NCI-H1105 (cell line): ENCODE results near the gene OSGEP.

Experiments used
- DNase-seq: peaks from one replicate; lab custom pipeline; 2025; lab: John Stamatoyannopoulos, UW

OSGEP gene

DNA sequence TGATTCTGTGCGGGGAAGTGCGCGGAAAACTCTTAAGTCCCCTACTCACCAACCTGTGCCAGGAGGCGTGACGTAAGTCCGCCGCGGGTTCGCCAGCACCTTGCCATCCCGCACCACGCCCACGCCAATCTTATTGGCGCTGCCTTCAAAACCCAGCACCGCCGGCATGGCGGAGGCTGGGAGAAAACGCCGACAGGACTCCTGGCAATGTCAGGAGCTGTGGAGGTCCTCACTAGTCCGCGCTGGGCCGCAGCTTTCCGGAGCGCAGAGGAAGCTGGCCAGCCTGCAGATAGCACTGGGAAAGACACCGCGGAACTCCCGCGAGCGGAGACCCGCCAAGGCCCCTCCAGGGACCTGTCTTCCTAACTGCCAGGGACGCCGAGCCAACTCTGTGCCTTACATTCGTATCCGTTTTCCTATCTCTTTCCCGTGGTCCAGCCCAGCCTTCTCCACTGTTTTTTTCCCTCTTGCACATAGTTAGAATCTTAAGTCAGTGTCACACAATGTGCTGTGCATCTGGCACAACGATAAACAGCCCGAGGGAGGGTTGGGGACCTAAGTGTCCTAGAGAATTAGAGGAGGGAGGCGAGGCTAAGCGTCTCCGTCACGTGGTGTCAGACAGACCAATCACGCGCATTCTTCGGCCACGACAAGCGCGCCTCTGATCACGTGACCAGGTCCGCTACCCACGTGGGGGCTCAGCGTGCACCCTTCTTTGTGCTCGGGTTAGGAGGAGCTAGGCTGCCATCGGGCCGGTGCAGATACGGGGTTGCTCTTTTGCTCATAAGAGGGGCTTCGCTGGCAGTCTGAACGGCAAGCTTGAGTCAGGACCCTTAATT lies at the start of gene OSGEP, which contains the start of gene APEX1:
Gene OSGEP (minus strand): TSS at position 297 of the 839 bp plus-strand sequence. CDS start 129 bp downstream, at position 168.
Gene APEX1 (plus strand): TSS at position 711 of the 839 bp plus-strand sequence. CDS start 420 bp downstream, outside the sequence.
- peak; percentile 99 for DNase-seq

DNA sequence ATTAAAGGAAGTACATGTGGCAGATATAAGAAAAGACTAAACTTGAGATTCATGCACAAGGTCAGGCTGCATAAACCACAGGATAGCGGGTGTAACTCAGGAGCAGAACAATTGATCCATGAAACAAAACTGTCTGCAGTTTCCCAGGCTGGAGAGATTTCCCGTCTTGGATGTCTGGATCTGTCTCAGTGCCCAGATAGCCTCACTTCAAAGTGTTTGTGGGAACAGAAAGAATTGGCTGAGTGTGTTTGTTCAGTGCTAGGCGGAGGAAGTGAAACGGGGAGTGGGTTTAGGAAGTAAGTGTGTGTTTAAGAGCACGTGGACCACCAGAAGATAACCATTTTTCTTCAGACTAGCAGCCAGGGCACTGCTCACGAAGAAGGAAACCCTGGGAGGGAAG lies 49.3 kb upstream of the OSGEP start:
- no peak for DNase-seq

DNA sequence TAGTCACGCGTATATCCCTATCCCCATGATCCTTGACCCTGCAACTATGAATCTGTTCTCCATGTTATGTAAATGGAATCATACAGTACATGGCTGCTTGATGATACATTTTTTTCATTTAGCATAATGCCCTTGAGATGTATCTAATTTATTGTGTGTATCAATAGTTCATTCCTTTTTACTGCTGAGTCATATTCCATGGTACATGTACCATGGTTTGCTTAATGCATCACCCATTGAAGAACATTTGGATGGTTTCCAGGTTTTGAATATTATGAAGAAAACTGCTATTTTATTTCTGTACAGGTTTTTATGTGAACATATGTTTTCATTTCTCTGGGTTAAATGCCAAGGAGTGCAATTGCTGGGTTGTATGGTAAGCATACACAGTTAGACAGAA lies 46.7 kb upstream of the OSGEP start:
- DNase-seq = no peak

DNA sequence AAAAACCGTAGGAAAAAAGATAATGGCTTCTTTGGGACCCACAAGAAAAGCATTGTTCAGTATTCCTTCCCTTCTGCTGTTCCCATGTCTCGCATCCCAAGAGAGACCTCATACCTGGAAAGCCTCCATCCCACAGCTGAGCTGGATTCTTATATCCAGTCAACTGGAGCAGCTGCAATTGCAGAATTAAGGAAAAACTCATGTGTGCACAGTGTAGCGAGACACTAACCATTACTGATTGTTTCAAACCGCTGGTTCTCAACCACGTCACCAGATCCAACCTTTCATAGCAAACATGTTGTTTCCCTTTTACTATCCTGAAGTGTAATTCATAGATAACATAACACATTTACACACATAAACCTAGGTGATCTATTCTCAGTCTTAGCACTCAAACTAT lies 45.3 kb upstream of the OSGEP start:
- no peak for DNase-seq

DNA sequence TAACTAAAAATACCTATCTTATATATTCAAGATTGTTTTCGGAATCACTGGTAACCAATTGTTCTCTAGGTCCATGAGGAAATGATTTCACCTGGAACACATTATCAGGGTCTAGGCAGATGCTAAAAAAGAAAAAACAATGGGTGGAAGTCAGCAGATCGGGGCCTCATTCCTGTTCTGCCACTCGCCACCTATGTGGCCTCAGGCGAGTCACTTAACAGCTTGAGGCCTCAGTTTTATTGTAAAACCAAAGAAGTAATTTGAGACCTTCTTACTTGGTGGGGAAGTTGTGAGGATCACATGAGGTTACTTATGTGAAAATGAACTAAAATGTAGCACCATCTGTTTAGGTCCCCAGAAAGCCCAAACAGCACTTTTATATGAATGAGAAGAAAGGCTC lies 44.5 kb upstream of the OSGEP start:
- no peak for DNase-seq

DNA sequence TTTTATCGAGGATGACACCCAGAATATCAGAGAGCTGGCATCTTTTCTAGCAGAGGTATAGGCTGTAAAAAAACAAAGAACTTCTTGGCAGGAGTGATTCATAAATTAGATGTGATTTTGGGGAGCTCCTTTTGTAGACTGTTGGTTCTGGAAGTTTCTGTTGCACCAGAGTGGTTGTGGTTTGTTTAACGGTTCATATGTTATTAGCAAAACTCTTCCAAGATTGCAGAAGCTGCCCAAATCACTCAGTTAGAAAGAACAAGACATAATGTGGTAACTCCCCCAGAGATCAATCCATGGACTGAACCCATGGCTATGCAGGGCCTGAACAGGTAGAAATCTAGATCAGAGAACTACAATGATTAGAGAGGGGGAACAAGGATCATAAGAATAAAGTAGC lies 44.0 kb upstream of the OSGEP start:
- no peak for DNase-seq

DNA sequence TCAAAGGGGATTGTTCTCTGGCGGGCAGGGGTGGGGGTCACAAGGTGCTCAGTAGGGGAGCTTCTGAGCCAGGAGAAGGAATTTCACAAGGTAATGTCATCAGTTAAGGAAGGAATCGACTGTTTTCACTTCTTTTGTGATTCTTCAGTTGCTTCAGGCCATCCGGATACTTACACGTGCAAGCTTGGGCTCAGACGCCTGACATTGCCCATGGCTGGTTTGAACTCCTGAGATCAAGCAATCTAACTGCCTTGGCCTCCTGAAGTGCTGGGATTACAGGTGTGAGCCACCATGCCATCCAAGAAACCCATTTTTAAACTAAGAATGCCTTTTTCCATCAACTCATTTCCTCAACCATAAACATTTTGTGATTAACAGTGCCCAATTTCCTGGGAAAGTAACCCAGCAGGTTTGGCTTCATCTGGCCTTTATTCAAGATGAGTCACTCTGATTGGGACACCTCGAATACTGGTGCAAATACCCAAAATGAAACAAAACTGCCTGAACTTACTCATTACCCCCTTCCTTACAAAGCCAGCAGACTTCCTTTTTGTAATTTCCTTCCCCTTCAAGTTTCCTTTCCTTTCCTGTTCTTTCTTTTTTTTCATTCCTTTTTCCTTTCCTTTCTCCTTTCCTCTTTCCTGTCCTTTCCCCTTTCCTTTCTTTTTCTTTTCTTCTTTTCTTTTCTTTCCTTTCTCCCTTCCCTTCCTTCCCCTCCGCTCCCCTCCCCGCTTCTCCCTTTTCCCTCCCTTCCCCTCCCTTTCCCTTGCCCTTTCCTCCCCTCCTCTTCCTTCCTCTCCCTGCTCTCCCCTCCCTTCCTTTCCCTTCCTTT lies 40.5 kb upstream of the OSGEP start:
- no peak for DNase-seq

DNA sequence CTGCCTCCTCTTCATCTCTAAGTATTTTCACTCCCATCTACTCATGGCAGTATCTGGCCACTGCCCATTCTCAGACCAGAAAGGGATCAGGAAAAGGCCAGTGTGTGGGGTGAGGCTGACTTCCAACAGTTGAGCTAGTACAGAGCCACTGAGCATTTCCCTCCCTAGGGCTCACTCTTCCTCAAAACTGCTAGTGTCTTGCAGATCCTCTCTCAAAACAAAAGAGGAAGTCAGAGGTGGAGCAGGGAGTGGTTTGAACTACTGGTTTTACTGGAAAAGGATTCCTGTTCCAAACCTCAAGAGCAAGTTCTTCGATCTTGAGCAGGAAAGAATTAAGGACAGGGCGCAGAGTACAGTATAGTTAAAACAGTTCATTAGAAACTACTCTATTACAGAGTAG lies 39.0 kb upstream of the OSGEP start:
- DNase-seq = no peak

DNA sequence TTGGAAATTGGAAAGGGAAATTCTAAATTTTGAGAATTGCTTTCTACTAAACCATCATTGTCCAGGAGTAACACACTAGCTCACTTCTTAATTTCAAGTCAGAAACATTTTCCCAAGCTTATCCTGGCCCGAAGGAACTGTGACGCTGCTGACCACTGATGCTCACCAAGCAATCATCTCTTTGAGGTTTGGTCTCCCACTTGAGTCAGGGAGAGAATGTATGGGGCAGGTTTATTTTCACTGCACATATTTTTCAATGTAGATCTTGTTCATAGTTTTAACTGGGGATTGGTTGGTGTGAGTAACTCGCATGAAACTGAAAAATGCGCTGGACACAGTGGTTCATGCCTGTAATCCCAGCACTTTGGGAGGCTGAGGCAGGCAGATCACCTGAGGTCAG lies 37.9 kb upstream of the OSGEP start:
- no peak for DNase-seq

DNA sequence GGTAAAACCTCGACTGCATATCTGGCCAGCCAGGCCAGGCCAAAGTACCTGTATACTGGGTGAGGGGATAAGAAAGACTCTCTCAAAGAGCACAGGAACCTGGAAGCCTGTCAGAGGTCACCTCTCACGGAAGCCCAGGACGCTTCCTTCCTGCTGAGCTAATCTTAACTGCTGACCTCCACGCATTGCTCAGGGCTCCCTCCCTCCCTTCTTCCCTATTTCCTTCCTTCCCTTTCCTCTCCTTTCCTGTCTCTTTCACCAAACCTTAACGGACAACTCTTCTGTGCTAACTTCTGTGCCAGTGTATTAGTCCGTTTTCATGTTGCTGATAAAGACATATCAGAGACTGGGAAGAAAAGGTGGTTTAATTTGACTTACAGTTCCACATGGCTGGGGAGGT lies 36.0 kb upstream of the OSGEP start:
- DNase-seq = no peak

DNA sequence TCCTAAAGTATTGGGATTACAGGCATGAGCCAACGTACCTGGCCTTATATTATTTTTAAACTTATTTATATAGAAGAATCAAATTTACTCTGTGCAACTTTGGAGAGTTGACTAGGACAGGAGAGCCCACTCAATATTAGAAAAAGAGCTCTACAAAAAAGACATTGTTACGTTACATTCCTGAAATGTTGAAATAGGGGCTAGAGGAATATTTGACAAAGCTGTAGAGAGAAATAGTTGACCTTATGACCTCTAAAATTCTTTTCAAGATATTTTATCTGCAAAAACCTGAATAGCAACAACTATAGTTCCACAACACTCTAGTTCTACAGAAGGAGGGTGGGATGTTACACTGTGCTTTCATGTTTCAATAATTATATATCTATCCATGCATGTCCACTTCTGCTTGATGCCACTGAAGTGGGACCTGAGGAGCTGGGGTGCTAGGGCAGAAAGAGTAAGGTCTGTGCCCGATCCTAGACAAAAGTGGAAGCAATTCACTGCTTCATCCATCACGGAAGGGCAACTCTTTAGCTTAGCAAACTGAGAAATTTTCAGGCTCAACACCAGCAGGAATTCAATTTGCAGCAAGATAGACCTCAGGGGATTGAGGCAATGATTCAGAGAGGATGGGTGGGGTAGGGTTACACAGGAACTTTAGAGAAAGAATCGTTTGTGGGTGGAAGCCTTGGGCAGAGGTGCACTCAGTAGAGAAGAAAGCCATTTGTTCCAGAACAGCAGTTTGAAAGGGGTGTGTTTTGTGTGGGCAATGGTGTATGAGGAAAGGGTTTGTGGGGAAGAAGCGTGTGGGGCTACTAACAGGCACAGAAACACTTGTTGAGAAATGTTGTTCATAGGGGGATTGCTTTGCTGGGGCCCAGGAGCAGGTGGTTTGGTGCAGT lies 34.7 kb upstream of the OSGEP start:
- no peak for DNase-seq

DNA sequence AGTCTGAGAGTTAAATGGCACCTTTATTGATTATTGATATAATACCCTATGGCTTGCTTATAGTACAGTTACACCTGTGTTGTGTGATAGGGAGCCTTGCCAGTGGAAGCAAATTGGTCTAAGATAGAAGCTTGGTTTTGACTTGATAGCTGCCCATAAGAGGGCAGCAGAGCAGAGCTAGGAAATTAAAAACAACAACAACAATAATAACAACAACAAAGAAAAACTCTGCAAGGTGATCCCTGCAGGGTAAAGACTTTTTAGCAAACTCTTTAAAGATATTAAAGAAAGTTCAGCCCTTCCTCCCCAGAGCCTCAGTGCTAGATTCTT lies 32.7 kb upstream of the OSGEP start:
- no peak for DNase-seq

DNA sequence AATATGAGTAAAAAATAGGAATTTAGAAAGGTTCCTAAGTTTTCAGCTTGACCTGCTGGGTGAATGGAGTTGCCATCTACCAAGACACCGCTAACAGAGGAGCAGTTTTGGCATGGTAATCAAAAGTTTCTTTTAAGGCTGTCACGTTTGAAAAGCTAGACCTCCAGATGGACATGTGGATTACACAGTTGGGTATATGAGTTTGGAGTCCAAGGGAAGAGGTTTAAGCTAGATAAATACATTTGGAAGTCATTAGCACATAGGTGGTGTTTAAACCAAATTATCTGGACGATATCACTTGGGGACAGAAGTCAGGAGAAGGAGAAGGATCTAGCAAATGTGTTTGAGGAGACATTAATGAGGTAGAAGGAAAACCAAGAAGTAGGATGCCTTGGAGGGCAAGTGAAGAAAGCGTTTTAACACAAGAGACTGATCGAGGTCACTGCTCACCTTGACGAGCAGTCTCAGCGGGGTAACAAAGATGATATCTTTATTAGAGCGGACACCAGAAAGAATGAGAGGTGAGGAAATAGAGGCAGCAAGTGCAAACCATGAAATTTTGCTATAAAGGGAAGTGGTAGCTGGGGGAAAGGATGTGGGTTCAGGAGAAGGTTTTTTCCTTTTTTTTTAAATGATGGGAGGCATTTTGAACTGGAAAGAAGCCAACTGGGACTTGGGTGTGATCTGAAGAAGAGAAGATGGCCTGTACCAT lies 32.2 kb upstream of the OSGEP start:
- DNase-seq = no peak

DNA sequence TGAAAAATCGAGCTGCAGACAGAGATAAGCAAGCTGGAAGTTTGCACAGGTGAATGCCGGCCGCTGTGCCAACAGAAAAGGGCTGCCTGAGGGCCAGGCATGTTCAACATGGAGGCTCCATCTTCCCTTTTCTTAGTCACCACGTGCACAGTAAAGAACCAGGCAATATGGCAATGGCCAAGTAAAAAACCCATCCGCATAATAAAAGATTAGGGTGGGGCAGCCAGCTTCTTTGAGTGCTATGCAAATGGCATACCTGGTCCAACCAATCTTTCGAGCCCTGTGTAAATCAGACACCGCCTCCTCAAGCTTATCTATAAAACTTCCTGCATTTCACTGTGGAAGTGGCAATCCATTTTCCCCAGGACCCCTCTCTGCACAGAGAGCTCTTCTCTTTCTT lies 31.3 kb upstream of the OSGEP start:
- no peak for DNase-seq

DNA sequence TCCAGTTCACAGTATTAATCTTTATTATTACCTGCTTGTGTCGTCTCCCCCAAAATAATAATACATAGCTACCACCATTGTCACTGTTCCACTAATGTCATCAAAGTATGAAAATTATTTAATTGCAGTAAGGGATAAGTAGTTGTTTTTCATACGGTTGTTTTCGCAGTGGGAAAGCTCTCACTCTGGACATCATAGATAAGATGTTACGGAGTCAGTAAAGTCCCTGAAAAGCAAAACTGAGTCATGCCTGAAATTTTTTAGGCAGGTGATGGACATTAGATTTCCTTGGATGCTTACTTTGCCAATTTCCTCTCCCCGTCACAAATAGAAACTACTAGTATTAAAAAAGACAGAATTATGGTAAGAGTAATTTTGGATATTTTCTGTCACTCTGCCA lies 27.8 kb upstream of the OSGEP start:
- no peak for DNase-seq

DNA sequence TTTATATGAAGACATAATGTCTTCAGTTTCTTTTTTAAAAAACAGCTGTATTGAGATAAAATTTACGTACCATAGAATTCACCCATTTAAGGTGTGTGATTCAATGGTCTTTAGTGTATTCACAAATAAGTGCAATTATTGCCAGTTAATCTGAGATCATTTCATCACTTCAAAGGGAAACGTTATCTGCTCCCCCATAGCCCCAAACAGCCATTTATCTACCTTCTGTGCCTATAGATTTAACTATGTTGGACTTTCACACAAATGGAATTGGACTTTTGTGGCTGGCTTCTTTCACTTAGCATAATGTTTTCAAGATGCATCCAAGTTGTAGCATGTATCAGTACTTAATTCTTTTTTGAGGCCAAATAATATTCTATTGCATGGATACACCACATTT lies 24.3 kb upstream of the OSGEP start:
- DNase-seq = no peak

DNA sequence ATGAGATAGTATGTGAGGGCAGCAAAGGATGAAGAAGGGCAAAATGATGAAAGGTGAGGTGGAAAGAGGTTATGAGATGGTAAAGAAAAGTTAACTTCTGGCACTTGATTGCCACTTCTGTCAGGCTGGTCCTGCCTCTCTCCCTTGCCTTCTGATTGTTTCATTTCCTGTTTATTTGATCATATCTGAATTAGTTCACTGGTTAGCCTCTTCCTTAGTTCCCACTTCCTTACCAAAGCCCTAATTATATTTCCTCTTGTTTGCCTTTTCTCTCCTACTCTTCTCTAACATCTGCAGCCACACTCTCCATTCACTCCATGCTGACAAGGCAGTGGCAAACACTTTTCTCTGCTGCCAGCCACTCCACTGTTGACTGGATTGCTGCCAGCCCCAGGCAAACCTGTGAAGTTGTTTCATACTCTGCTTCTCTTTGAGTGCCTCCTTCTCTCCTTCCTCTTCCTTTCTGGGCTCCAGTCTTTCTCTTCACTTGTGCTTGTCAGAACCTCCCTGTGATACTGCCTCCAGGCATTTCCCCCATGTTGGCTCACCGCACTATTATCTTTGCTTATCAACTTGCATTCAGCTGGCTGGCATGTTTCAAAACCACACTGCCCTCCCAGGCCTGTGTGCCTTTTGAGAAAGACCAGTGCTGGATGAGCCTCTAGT lies 22.7 kb upstream of the OSGEP start:
- DNase-seq = peak; percentile 27

DNA sequence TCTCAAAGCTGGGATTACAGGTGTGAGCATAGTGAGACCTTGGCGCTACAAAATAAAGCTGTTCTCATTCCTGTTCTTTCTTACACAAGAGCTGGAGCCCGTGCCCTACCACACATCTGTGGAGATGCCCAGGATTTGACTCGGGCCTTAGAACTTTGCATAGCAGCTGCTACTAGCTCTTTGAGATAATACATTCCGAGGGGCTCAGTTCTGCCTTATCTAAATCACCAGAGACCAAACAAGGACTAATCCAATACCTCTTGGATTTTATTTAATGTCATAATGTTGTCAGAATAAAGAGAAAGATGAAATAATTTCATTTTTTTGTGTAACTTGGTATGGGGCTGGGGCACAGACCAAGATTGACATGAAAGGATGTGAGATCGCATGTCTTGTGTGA lies 22.2 kb upstream of the OSGEP start:
- DNase-seq = no peak

DNA sequence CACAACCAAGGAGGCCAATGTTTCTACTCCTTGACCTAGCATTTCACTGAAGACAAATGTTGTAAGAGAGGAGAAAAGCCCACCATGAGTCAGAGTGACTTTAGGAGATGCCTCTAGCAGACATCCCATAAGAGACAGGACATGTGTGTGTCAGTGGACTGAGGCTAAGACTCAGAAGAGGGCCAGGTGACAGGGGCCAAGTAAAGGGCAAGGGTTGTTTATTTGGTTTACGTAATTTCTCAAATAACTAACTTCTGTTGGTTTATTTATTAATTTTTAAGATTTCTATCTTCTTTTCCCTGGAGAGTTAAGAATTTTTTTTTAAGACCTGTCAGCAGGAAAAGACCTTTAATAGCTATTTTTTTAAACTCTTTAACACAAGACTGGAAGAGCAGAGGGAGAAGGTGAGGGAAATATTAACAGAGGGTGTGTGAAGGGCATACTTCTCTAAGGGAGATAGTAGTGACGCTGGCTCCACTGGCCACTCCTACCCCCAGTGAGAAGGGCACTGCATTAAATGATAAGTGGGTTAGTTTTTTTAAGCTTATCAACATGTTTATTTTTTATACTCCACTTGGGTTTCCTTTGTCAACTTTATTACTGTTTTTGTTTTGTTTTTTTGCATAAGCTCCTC lies 18.0 kb upstream of the OSGEP start:
- no peak for DNase-seq

DNA sequence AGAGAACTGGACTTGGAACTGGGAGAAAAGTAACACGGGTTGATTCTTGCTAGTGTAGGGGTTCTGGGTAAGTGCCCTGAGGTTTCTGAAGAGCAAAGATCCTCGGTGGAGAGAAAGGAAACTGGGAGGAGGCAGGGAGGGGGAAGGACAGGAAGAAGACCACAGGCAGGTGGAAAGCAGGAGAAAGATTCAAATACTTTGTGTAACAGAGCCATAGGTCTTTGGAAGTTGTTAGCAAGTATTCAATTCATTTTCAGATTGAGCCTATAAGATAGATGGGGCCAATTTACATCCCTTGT lies 15.9 kb upstream of the OSGEP start:
- DNase-seq = no peak
